ENCODE measurements around the gene LNP1.

GRCh38 chr3:100455841-100456550 lies 54.7 kb downstream of the LNP1 start:
- TF ChIP-seq, protein P1, sequence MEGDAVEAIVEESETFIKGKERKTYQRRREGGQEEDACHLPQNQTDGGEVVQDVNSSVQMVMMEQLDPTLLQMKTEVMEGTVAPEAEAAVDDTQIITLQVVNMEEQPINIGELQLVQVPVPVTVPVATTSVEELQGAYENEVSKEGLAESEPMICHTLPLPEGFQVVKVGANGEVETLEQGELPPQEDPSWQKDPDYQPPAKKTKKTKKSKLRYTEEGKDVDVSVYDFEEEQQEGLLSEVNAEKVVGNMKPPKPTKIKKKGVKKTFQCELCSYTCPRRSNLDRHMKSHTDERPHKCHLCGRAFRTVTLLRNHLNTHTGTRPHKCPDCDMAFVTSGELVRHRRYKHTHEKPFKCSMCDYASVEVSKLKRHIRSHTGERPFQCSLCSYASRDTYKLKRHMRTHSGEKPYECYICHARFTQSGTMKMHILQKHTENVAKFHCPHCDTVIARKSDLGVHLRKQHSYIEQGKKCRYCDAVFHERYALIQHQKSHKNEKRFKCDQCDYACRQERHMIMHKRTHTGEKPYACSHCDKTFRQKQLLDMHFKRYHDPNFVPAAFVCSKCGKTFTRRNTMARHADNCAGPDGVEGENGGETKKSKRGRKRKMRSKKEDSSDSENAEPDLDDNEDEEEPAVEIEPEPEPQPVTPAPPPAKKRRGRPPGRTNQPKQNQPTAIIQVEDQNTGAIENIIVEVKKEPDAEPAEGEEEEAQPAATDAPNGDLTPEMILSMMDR (IDR thresholded peaks at IDR 0.05) = no peak
- TF ChIP-seq POLR2A (IDR thresholded peaks at IDR 0.05; ENCODE audit: low read depth) (no peak), POLR2AphosphoS5 (IDR thresholded peaks at IDR 0.05) (no peak), EP300 (IDR thresholded peaks at IDR 0.05) (no peak)
